Measurements from ENCODE around the gene SLC12A3. TPM values are rescaled to one million over a fixed set of nuclear protein-coding genes. Genes with fewer than 3 reads are reported as not detected.

The SLC12A3 gene
- total RNA-seq, 1 experiment from 2014 or later: not detected

DNA sequence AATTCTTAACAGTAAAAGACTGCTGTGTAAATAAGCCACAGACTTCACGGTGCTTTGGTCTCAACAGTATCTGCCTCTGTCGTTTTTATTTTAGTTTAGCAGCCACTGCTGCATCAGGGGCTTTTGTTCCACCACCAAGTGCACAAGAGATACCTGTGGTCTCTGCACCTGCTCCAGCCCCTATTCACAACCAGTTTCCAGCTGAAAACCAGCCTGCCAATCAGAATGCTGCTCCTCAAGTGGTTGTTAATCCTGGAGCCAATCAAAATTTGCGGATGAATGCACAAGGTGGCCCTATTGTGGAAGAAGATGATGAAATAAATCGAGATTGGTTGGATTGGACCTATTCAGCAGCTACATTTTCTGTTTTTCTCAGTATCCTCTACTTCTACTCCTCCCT lies 74.8 kb downstream of the SLC12A3 start (continued):
- TF ChIP-seq SMAD4 (CRISPR knock-in tag; IDR thresholded peaks at IDR 0.05) (no peak), NFE2L1 (CRISPR knock-in tag; IDR thresholded peaks at IDR 0.05) (no peak), TEAD4 (CRISPR knock-in tag; IDR thresholded peaks at IDR 0.05) (no peak)
- TF ChIP-seq, protein P1, sequence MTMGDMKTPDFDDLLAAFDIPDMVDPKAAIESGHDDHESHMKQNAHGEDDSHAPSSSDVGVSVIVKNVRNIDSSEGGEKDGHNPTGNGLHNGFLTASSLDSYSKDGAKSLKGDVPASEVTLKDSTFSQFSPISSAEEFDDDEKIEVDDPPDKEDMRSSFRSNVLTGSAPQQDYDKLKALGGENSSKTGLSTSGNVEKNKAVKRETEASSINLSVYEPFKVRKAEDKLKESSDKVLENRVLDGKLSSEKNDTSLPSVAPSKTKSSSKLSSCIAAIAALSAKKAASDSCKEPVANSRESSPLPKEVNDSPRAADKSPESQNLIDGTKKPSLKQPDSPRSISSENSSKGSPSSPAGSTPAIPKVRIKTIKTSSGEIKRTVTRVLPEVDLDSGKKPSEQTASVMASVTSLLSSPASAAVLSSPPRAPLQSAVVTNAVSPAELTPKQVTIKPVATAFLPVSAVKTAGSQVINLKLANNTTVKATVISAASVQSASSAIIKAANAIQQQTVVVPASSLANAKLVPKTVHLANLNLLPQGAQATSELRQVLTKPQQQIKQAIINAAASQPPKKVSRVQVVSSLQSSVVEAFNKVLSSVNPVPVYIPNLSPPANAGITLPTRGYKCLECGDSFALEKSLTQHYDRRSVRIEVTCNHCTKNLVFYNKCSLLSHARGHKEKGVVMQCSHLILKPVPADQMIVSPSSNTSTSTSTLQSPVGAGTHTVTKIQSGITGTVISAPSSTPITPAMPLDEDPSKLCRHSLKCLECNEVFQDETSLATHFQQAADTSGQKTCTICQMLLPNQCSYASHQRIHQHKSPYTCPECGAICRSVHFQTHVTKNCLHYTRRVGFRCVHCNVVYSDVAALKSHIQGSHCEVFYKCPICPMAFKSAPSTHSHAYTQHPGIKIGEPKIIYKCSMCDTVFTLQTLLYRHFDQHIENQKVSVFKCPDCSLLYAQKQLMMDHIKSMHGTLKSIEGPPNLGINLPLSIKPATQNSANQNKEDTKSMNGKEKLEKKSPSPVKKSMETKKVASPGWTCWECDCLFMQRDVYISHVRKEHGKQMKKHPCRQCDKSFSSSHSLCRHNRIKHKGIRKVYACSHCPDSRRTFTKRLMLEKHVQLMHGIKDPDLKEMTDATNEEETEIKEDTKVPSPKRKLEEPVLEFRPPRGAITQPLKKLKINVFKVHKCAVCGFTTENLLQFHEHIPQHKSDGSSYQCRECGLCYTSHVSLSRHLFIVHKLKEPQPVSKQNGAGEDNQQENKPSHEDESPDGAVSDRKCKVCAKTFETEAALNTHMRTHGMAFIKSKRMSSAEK (CRISPR knock-in tag; IDR thresholded peaks at IDR 0.05; ENCODE audit: borderline replicate concordance): no peak
- TF ChIP-seq, protein P2, sequence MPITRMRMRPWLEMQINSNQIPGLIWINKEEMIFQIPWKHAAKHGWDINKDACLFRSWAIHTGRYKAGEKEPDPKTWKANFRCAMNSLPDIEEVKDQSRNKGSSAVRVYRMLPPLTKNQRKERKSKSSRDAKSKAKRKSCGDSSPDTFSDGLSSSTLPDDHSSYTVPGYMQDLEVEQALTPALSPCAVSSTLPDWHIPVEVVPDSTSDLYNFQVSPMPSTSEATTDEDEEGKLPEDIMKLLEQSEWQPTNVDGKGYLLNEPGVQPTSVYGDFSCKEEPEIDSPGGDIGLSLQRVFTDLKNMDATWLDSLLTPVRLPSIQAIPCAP (CRISPR knock-in tag; IDR thresholded peaks at IDR 0.05): no peak

DNA sequence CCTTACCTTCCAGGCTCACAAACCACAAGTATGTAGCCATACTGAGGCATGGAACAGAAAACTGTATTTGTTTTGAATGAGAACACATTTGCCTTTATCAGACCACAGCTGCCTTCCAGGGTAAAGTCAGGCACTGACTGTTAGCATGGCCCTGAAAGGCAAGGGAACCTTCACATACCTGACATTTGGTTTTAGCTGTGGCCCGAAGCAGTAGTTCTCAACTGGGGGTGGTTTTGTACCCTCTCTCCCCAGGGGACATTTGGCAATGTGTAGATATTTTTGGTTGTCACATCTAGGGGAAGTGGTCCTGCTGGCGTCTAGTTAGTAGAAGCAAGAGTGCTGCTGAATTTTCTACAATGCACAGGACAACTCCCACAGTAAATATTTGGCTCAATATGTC lies 76.1 kb downstream of the SLC12A3 start:
- no peak overlapping the region for H3K27ac Mint-ChIP-seq
- H3K4me3 Mint-ChIP-seq: no peak overlapping the region
- H3K36me3 Mint-ChIP-seq: peaks cover 66% of the 10 kb centered on the region
- no peak for TF ChIP-seq CREM (CRISPR knock-in tag; IDR thresholded peaks at IDR 0.05)
- TF ChIP-seq, protein P3, sequence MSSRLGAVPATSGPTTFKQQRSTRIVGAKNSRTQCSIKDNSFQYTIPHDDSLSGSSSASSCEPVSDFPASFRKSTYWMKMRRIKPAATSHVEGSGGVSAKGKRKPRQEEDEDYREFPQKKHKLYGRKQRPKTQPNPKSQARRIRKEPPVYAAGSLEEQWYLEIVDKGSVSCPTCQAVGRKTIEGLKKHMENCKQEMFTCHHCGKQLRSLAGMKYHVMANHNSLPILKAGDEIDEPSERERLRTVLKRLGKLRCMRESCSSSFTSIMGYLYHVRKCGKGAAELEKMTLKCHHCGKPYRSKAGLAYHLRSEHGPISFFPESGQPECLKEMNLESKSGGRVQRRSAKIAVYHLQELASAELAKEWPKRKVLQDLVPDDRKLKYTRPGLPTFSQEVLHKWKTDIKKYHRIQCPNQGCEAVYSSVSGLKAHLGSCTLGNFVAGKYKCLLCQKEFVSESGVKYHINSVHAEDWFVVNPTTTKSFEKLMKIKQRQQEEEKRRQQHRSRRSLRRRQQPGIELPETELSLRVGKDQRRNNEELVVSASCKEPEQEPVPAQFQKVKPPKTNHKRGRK (CRISPR knock-in tag; IDR thresholded peaks at IDR 0.05; ENCODE audit: borderline replicate concordance): no peak
- TF ChIP-seq, protein P2 (CRISPR knock-in tag; IDR thresholded peaks at IDR 0.05): no peak
- TF ChIP-seq ZNF671 (CRISPR knock-in tag; IDR thresholded peaks at IDR 0.05): no peak
- TF ChIP-seq NR3C1 (CRISPR knock-in tag; conservative IDR thresholded peaks at IDR 0.05; ENCODE audit: low read depth): no peak
- TF ChIP-seq TP53 (CRISPR knock-in tag; IDR thresholded peaks at IDR 0.05): no peak
- TF ChIP-seq, protein P4, sequence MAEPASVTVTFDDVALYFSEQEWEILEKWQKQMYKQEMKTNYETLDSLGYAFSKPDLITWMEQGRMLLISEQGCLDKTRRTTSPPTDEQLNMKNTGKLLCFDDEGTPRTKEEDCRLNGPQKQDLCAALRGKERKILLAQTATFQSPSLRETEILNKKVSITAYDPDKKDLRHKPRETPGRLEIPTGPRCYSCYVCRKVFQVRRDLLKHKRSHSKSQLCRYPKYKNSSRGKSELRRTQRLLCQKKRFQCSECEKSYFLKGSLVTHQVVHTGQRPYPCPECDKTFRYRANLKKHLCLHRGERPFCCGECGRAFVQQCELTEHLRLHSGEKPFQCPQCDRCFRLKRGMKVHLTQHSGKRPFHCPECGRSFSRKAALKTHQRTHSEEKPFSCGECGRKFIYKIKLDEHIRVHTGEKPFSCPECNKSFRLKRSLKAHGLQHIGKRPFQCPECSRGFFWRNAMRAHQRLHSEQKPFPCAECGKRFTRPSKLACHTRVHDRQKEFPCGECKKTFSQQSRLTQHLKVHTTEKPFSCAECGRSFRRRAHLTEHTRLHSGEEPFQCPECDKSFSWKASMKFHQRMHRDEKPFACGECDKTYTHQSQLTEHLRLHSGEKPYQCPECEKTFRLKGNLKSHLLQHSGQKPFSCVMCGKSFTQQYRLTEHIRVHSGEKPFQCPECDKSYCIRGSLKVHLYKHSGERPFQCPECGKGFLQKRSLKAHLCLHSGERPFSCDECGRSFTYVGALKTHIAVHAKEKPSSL (CRISPR knock-in tag; conservative IDR thresholded peaks at IDR 0.05): no peak
- TF ChIP-seq, protein P5, sequence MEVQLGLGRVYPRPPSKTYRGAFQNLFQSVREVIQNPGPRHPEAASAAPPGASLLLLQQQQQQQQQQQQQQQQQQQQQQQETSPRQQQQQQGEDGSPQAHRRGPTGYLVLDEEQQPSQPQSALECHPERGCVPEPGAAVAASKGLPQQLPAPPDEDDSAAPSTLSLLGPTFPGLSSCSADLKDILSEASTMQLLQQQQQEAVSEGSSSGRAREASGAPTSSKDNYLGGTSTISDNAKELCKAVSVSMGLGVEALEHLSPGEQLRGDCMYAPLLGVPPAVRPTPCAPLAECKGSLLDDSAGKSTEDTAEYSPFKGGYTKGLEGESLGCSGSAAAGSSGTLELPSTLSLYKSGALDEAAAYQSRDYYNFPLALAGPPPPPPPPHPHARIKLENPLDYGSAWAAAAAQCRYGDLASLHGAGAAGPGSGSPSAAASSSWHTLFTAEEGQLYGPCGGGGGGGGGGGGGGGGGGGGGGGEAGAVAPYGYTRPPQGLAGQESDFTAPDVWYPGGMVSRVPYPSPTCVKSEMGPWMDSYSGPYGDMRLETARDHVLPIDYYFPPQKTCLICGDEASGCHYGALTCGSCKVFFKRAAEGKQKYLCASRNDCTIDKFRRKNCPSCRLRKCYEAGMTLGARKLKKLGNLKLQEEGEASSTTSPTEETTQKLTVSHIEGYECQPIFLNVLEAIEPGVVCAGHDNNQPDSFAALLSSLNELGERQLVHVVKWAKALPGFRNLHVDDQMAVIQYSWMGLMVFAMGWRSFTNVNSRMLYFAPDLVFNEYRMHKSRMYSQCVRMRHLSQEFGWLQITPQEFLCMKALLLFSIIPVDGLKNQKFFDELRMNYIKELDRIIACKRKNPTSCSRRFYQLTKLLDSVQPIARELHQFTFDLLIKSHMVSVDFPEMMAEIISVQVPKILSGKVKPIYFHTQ (CRISPR knock-in tag; IDR thresholded peaks at IDR 0.05): no peak
- TF ChIP-seq MYBL2 (CRISPR knock-in tag; IDR thresholded peaks at IDR 0.05): no peak
- TF ChIP-seq, protein P6, sequence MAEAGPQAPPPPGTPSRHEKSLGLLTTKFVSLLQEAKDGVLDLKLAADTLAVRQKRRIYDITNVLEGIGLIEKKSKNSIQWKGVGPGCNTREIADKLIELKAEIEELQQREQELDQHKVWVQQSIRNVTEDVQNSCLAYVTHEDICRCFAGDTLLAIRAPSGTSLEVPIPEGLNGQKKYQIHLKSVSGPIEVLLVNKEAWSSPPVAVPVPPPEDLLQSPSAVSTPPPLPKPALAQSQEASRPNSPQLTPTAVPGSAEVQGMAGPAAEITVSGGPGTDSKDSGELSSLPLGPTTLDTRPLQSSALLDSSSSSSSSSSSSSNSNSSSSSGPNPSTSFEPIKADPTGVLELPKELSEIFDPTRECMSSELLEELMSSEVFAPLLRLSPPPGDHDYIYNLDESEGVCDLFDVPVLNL (CRISPR knock-in tag; IDR thresholded peaks at IDR 0.05; ENCODE audit: borderline replicate concordance, low read depth): no peak
- TF ChIP-seq HMGA2 (CRISPR knock-in tag; IDR thresholded peaks at IDR 0.05): no peak
- TF ChIP-seq, protein P7, sequence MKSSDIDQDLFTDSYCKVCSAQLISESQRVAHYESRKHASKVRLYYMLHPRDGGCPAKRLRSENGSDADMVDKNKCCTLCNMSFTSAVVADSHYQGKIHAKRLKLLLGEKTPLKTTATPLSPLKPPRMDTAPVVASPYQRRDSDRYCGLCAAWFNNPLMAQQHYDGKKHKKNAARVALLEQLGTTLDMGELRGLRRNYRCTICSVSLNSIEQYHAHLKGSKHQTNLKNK (CRISPR knock-in tag; IDR thresholded peaks at IDR 0.05): no peak
- TF ChIP-seq ZNF219 (CRISPR knock-in tag; IDR thresholded peaks at IDR 0.05; ENCODE audit: borderline replicate concordance): no peak
- TF ChIP-seq ZNF396 (CRISPR knock-in tag; IDR thresholded peaks at IDR 0.05; ENCODE audit: borderline replicate concordance): no peak
- TF ChIP-seq PRRX2 (CRISPR knock-in tag; IDR thresholded peaks at IDR 0.05): no peak
- no peak for TF ChIP-seq FOXJ3 (CRISPR knock-in tag; IDR thresholded peaks at IDR 0.05; ENCODE audit: borderline replicate concordance)
- no peak for TF ChIP-seq SMAD3 (CRISPR knock-in tag; IDR thresholded peaks at IDR 0.05; ENCODE audit: borderline replicate concordance)
- DNase-seq (ENCODE audit: low spot score) (no peak), ATAC-seq (no peak)
- ChIA-PET CTCF (no interaction called here), POLR2A (no interaction called here)
- H3K4me1 Mint-ChIP-seq: peaks cover 4% of the 10 kb centered on the region; the same call in 1 of the 2 replicates
- H3K27me3 Mint-ChIP-seq (ENCODE audit: low read depth): no peaks in the 10 kb centered on the region
- H3K9me3 Mint-ChIP-seq: no peaks in the 10 kb centered on the region

Measured in WTC11 (cell line).